Endothelial cell of umbilical vein (primary cell): ENCODE data around the gene UQCR10. TPM values are rescaled to one million over a fixed set of nuclear protein-coding genes. Genes with fewer than 3 reads are reported as not detected.

Experiments used
- BruUV-seq: library from RNA; stranded (reverse); fragments of 400-500 nt; replicated peaks from 2 replicates; lab custom pipeline; 2021; lab: Mats Ljungman, UMichigan
- CTCF ChIA-PET: fragments of 300-600, 350-600 bp; sonication (Branson Sonifier 250); formaldehyde crosslinking; loops from one replicate; lab custom pipeline; 2021; ENCODE audit warnings: antibody characterized with exemption, inconsistent platforms; lab: Charles Lee
- POLR2A ChIA-PET: fragments of 300-600, 350-600 bp; sonication (Branson Sonifier 250); formaldehyde crosslinking; loops from one replicate; lab custom pipeline; 2021; ENCODE audit warnings: antibody characterized with exemption, inconsistent platforms; lab: Charles Lee
- DNase-seq: peaks from one replicate; pipeline ENCODE4 v3.0.0-alpha.2; 2011; ENCODE audit warnings: low read depth, low spot score
- FAIRE-seq: peaks from 2 replicates; lab custom pipeline; 2011; peaks lifted over from hg19 to GRCh38; lab: Jason Lieb, UNC
- H2AFZ ChIP-seq: 2 replicates; pipeline ENCODE4 v1.6.0; 2012; ENCODE audit warnings: low read depth, low read length, control low read depth, inconsistent platforms
- H3K27ac ChIP-seq: 2 replicates; pipeline ENCODE4 v1.5.1; 2011; ENCODE audit warnings: low read depth, mild to moderate bottlenecking, control low read depth, low read length, moderate library complexity; ENCODE audit not compliant: insufficient read depth
- H3K27me3 ChIP-seq, 2 experiments: 2 replicates each; pipeline versions ENCODE4 v1.6.0 to v1.6.1; 2011; ENCODE audit warnings: low read length in 2 of 2, mixed read lengths in 1 of 2; ENCODE audit not compliant: control insufficient read depth in 2 of 2, insufficient read depth in 2 of 2
- H3K36me3 ChIP-seq, 2 experiments: 2 replicates in 1 of 2; 3 replicates in 1 of 2; pipeline ENCODE4 v1.5.1; 2011; ENCODE audit warnings: low read length in 2 of 2, mild to moderate bottlenecking in 1 of 2, moderate library complexity in 1 of 2; ENCODE audit not compliant: control insufficient read depth in 2 of 2, insufficient read depth in 2 of 2; ENCODE audit errors: extremely low read depth in 1 of 2
- H3K4me1 ChIP-seq: 3 replicates; pipeline ENCODE4 v1.5.1; 2011; ENCODE audit warnings: mild to moderate bottlenecking, low read length; ENCODE audit not compliant: control insufficient read depth, insufficient read depth; ENCODE audit errors: extremely low read depth
- H3K4me2 ChIP-seq: 2 replicates; pipeline ENCODE4 v1.6.1; 2011; ENCODE audit warnings: low read length, control low read depth, mixed read lengths; ENCODE audit not compliant: insufficient read depth
- H3K4me3 ChIP-seq, 3 experiments: fragments of 200-600 bp in 1 of 3; sonication (generic), shearing (Covaris generic) in 1 of 3; replicated peaks in 1 of 3; 2 replicates each; pipeline ENCODE4 v1.5.1; 2011 to 2016; ENCODE audit warnings: control low read depth in 3 of 3, low read length in 3 of 3, mild to moderate bottlenecking in 2 of 3, inconsistent platforms in 1 of 3, low read depth in 1 of 3, moderate library complexity in 1 of 3; ENCODE audit not compliant: insufficient read depth in 1 of 3
- H3K79me2 ChIP-seq: 2 replicates; pipeline ENCODE4 v1.6.0; 2012; ENCODE audit warnings: low read length, inconsistent platforms; ENCODE audit not compliant: control insufficient read depth, insufficient read depth
- H3K9ac ChIP-seq: replicated peaks from 2 replicates; pipeline ENCODE3; 2011; ENCODE audit warnings: low read length, control low read depth; ENCODE audit not compliant: insufficient read depth; ENCODE audit errors: extremely low read depth
- H3K9me1 ChIP-seq: replicated peaks from 3 replicates; pipeline ENCODE4 v1.6.0; 2011; ENCODE audit warnings: mild to moderate bottlenecking, low read length; ENCODE audit not compliant: control insufficient read depth, insufficient read depth; ENCODE audit errors: extremely low read depth
- H3K9me3 ChIP-seq: replicated peaks from 2 replicates; pipeline ENCODE4 v1.5.1; 2012; ENCODE audit warnings: low read length, inconsistent platforms; ENCODE audit not compliant: control insufficient read depth, insufficient read depth
- H4K20me1 ChIP-seq: replicated peaks from 2 replicates; pipeline ENCODE3; 2011; ENCODE audit warnings: mild to moderate bottlenecking, low read length; ENCODE audit not compliant: control insufficient read depth, insufficient read depth; ENCODE audit errors: extremely low read depth
- CTCF ChIP-seq, 2 donors: IDR thresholded peaks; 1 replicate in 1 of 2; 2 replicates in 1 of 2; pipeline ENCODE4 v1.5.1; 2011; ENCODE audit warnings: low read length in 2 of 2, mild to moderate bottlenecking in 2 of 2, moderate library complexity in 2 of 2, control low read depth in 1 of 2, inconsistent platforms in 1 of 2, low read depth in 1 of 2; ENCODE audit not compliant: insufficient read depth in 1 of 2; ENCODE audit errors: extremely low read depth in 1 of 2
- EZH2 ChIP-seq: IDR thresholded peaks from 2 replicates; pipeline ENCODE4 v1.6.1; 2012; ENCODE audit warnings: borderline replicate concordance, low read depth, mild to moderate bottlenecking, moderate library complexity, low read length, inconsistent platforms; ENCODE audit not compliant: severe bottlenecking
- FOS ChIP-seq: IDR thresholded peaks from 2 replicates; pipeline ENCODE4 v1.6.1; 2011; ENCODE audit warnings: mild to moderate bottlenecking, low read length, moderate library complexity, borderline replicate concordance; ENCODE audit not compliant: insufficient read depth
- GATA2 ChIP-seq: IDR thresholded peaks from 2 replicates; pipeline ENCODE4 v1.7.0; 2011; ENCODE audit warnings: low read depth, mild to moderate bottlenecking, moderate library complexity, mixed read lengths, low read length; ENCODE audit not compliant: insufficient read length, insufficient read depth
- JUN ChIP-seq: IDR thresholded peaks from 2 replicates; pipeline ENCODE4 v1.6.1; 2011; ENCODE audit warnings: borderline replicate concordance, low read depth; ENCODE audit not compliant: insufficient read length, insufficient read depth
- MAX ChIP-seq: IDR thresholded peaks from 2 replicates; pipeline ENCODE4 v1.6.1; 2011; ENCODE audit not compliant: insufficient read depth, insufficient read length
- MYC ChIP-seq: IDR thresholded peaks from one replicate; pipeline ENCODE4 v1.6.1; 2011; ENCODE audit warnings: mild to moderate bottlenecking, low read depth, low read length
- POLR2A ChIP-seq: IDR thresholded peaks from 2 replicates; pipeline ENCODE4 v1.6.1; 2012; ENCODE audit warnings: low read depth, mild to moderate bottlenecking, control low read depth, low read length
- POLR2AphosphoS5 ChIP-seq: IDR thresholded peaks from 2 replicates; pipeline ENCODE4 v1.6.1; 2012; ENCODE audit warnings: low read depth, mild to moderate bottlenecking, control low read depth, low read length, moderate library complexity; ENCODE audit not compliant: insufficient read depth
- dilution Hi-C: fragments of 300-500 bp; cut with MboI; formaldehyde crosslinking; loops from one replicate; pipeline ENCODE4 v1.15.0; 2019; ENCODE audit warnings: low sequenced_read_pairs; ENCODE audit not compliant: extremely low pct_ligation_motif_present
- intact Hi-C: fragments of 100-400 bp; cut with micrococcal nuclease; formaldehyde crosslinking; loops from one replicate; pipeline ENCODE4 v1.10.0; 2022
- polyA plus RNA-seq, 4 experiments: library from polyadenylated mRNA; depleted of rRNA in 3 of 4; stranded (reverse) in 3 of 4; unstranded in 1 of 4; fragments of >200 nt; gene quantifications; 2 replicates each; pipeline versions ENCODE4 v1.2.1 to v1.2.3, GENCODE V29; 2011 to 2012; ENCODE audit warnings: missing spikeins in 1 of 4
- total RNA-seq: library from RNA; stranded (reverse); gene quantifications from 2 replicates; pipeline ENCODE4 v1.2.3, GENCODE V29; 2021

Gene UQCR10
- total and polyA plus RNA-seq, 2 donors (not counting 3 experiments of a cell fraction or from before 2014, with no cell fraction given): 96.6 to 196 TPM

GRCh38 chr22:29731058-29731850 is 35.9 kb upstream of the UQCR10 start:
- FAIRE-seq: no peak
- no peak for DNase-seq
- intact Hi-C loops: no loop called here
- Histone ChIP-seq H3K4me1 (no peaks in the 10 kb centered on the region), H3K36me3 (peaks cover 0 to 2% of the 10 kb centered on the region in 2 experiments), H3K9me3 (no peaks in the 10 kb centered on the region), H4K20me1 (no peaks in the 10 kb centered on the region), H3K9ac (no peak overlapping the region), H2AFZ (no peak overlapping the region), H3K79me2 (no peaks in the 10 kb centered on the region), H3K27ac (no peak overlapping the region), H3K4me2 (no peak overlapping the region), H3K9me1 (no peaks in the 10 kb centered on the region), H3K4me3 (no peak overlapping the region), H3K27me3 (no peaks in the 10 kb centered on the region)
- BruUV-seq: no TSS peak
- ChIA-PET CTCF (interaction anchor here (1.2 to 1.4 kb wide), 2 partner anchors 31 to 358 kb away, joined by 3 to 4 read pairs; no protein-coding TSS in a partner anchor), POLR2A (no interaction called here)
- dilution Hi-C loops: no loop called here
- TF ChIP-seq JUN (no peak), CTCF (IDR thresholded peaks at IDR 0.05; ENCODE audit: extremely low read depth in 1 of 2, insufficient read depth in 1 of 2, low read depth in 1 of 2, low read length in 2 of 2) (no peak), FOS (no peak), EZH2 (no peak), POLR2AphosphoS5 (no peak), MYC (no peak), GATA2 (no peak), MAX (no peak), POLR2A (no peak)
